Cardiac muscle cell (in vitro differentiated cells and primary cell): ENCODE data around the gene GPR137. TPM values are rescaled to one million over a fixed set of nuclear protein-coding genes. Genes with fewer than 3 reads are reported as not detected.

Experiments used
- DNase-seq, 2 donors: peaks; one replicate each; pipeline versions ENCODE4 v3.0.0 to v3.0.0-alpha.2; 2010 to 2017; ENCODE audit warnings: low read depth in 1 of 2, low spot score in 1 of 2
- H3K27ac ChIP-seq: fragments of 200-600 bp; sonication (generic); 2 replicates; pipeline ENCODE4 v1.5.1; 2016
- H3K27me3 ChIP-seq: fragments of 200-600 bp; sonication (generic); 2 replicates; pipeline ENCODE4 v1.6.0; 2016; ENCODE audit warnings: control low read depth
- H3K36me3 ChIP-seq: fragments of 200-600 bp; sonication (generic); 2 replicates; pipeline ENCODE4 v1.5.1; 2016; ENCODE audit warnings: control low read depth
- H3K4me1 ChIP-seq: fragments of 200-600 bp; sonication (generic); 2 replicates; pipeline ENCODE4 v1.8.1; 2017; ENCODE audit warnings: low read depth, mild to moderate bottlenecking, mixed run types
- H3K4me3 ChIP-seq: fragments of 200-600 bp; sonication (generic); 2 replicates; pipeline ENCODE4 v1.5.1; 2016; ENCODE audit warnings: mild to moderate bottlenecking
- H3K9me3 ChIP-seq: fragments of 200-600 bp; sonication (generic); 2 replicates; pipeline ENCODE4 v1.5.1; 2017; ENCODE audit warnings: low read depth, mild to moderate bottlenecking, control low read depth
- CTCF ChIP-seq: IDR thresholded peaks from 2 replicates; pipeline ENCODE4 v1.5.1; 2012; ENCODE audit warnings: low read depth, mild to moderate bottlenecking, low read length
- polyA plus RNA-seq: library from polyadenylated mRNA; unstranded; fragments of >200 nt; fragmentation: Nextera tagmentation; extraction: Ambion mirVana; gene quantifications from 2 replicates; pipeline ENCODE4 v1.2.1, GENCODE V29; 2016
- total RNA-seq: library from RNA; depleted of rRNA; stranded (reverse); fragments of >200 nt; gene quantifications from 2 replicates; pipeline ENCODE4 v1.2.3, GENCODE V29; 2016

GPR137 gene
- total and polyA plus RNA-seq, 2 experiments from 2014 or later = 37.7 to 82.6 TPM

GRCh38 chr11:64337538-64338249 is 52.0 kb downstream of the GPR137 start:
- no peak for DNase-seq
- H3K9me3 ChIP-seq = no peaks in the 10 kb centered on the region
- no peaks in the 10 kb centered on the region for H3K4me1 ChIP-seq
- no peak for TF ChIP-seq CTCF
- no peaks in the 10 kb centered on the region for H3K27me3 ChIP-seq
- H3K27ac ChIP-seq = peak overlapping the region; percentile 39
- H3K36me3 ChIP-seq = no peaks in the 10 kb centered on the region
- no peak overlapping the region for H3K4me3 ChIP-seq

GRCh38 chr11:64338716-64339115 is 53.1 kb downstream of the GPR137 start:
- no peak overlapping the region for H3K4me3 ChIP-seq
- no peak for TF ChIP-seq CTCF
- H3K27ac ChIP-seq = peak overlapping the region; percentile 39
- H3K9me3 ChIP-seq = no peaks in the 10 kb centered on the region
- no peaks in the 10 kb centered on the region for H3K4me1 ChIP-seq
- DNase-seq = no peak
- no peaks in the 10 kb centered on the region for H3K36me3 ChIP-seq
- H3K27me3 ChIP-seq = no peaks in the 10 kb centered on the region

Other genes starting within 250 kb of the GPR137 start
- gene FLRT1, start 249.9 kb upstream of the GPR137 start, total RNA-seq = 0.53 and 0.69 TPM in 2 replicates
- 0.92 and 2.9 TPM in 2 replicates for gene FLRT1, start 249.9 kb upstream of the GPR137 start, polyA plus RNA-seq
- 116 and 156 TPM in 2 replicates for gene MACROD1, start 119.7 kb upstream of the GPR137 start, total RNA-seq
- 134 and 198 TPM in 2 replicates for gene MACROD1, start 119.7 kb upstream of the GPR137 start, polyA plus RNA-seq
- gene STIP1, start 99.7 kb upstream of the GPR137 start, total RNA-seq = 231 and 244 TPM in 2 replicates
- gene STIP1, start 99.7 kb upstream of the GPR137 start, polyA plus RNA-seq = 229 and 240 TPM in 2 replicates
- gene FERMT3, start 79.1 kb upstream of the GPR137 start, total RNA-seq = 0.11 and 1.8 TPM in 2 replicates
- 1.1 and 2.1 TPM in 2 replicates for gene FERMT3, start 79.1 kb upstream of the GPR137 start, polyA plus RNA-seq
- gene TRPT1, start 59.7 kb upstream of the GPR137 start, total RNA-seq = 117 and 131 TPM in 2 replicates
- 137 and 161 TPM in 2 replicates for gene TRPT1, start 59.7 kb upstream of the GPR137 start, polyA plus RNA-seq
- gene NUDT22, start 59.6 kb upstream of the GPR137 start, total RNA-seq = 76.0 and 98.8 TPM in 2 replicates
- 88.3 and 90.6 TPM in 2 replicates for gene NUDT22, start 59.6 kb upstream of the GPR137 start, polyA plus RNA-seq
- gene DNAJC4, start 55.3 kb upstream of the GPR137 start, total RNA-seq = 75.5 and 79.9 TPM in 2 replicates
- gene DNAJC4, start 55.3 kb upstream of the GPR137 start, polyA plus RNA-seq = 126 and 132 TPM in 2 replicates
- gene VEGFB, start 51.3 kb upstream of the GPR137 start, total RNA-seq = 162 and 206 TPM in 2 replicates
- gene VEGFB, start 51.3 kb upstream of the GPR137 start, polyA plus RNA-seq = 178 and 199 TPM in 2 replicates
- gene FKBP2, start 44.8 kb upstream of the GPR137 start, total RNA-seq = 102 and 177 TPM in 2 replicates
- 191 and 321 TPM in 2 replicates for gene FKBP2, start 44.8 kb upstream of the GPR137 start, polyA plus RNA-seq
- gene PPP1R14B, start 38.9 kb upstream of the GPR137 start, total RNA-seq = 220 and 240 TPM in 2 replicates
- gene PPP1R14B, start 38.9 kb upstream of the GPR137 start, polyA plus RNA-seq = 238 and 288 TPM in 2 replicates
- 20.3 and 24.7 TPM in 2 replicates for gene PLCB3, start 34.3 kb upstream of the GPR137 start, total RNA-seq
- 10.6 and 11.0 TPM in 2 replicates for gene PLCB3, start 34.3 kb upstream of the GPR137 start, polyA plus RNA-seq
- gene BAD, start 1.2 kb upstream of the GPR137 start, total RNA-seq = 155 and 200 TPM in 2 replicates
- gene BAD, start 1.2 kb upstream of the GPR137 start, polyA plus RNA-seq = 168 and 195 TPM in 2 replicates
- gene KCNK4, start 5.5 kb downstream of the GPR137 start, total RNA-seq = not detected in 2 replicates
- gene KCNK4, start 5.5 kb downstream of the GPR137 start, polyA plus RNA-seq = not detected in 2 replicates
- not detected in 2 replicates for gene CATSPERZ, start 14.5 kb downstream of the GPR137 start, total RNA-seq
- 0.54 and 0.56 TPM in 2 replicates for gene CATSPERZ, start 14.5 kb downstream of the GPR137 start, polyA plus RNA-seq
- gene ESRRA, start 19.7 kb downstream of the GPR137 start, total RNA-seq = 77.0 and 94.0 TPM in 2 replicates
- gene ESRRA, start 19.7 kb downstream of the GPR137 start, polyA plus RNA-seq = 48.8 and 49.3 TPM in 2 replicates
- gene TRMT112, start 31.7 kb downstream of the GPR137 start, total RNA-seq = 298 and 438 TPM in 2 replicates
- 331 and 375 TPM in 2 replicates for gene TRMT112, start 31.7 kb downstream of the GPR137 start, polyA plus RNA-seq
- gene PRDX5, start 32.3 kb downstream of the GPR137 start, total RNA-seq = 500 and 570 TPM in 2 replicates
- 646 and 784 TPM in 2 replicates for gene PRDX5, start 32.3 kb downstream of the GPR137 start, polyA plus RNA-seq
- gene CCDC88B, start 54.4 kb downstream of the GPR137 start, total RNA-seq = 5.9 and 8.4 TPM in 2 replicates
- gene CCDC88B, start 54.4 kb downstream of the GPR137 start, polyA plus RNA-seq = 8.6 and 9.5 TPM in 2 replicates
- gene RPS6KA4, start 73.3 kb downstream of the GPR137 start, total RNA-seq = 28.2 and 30.4 TPM in 2 replicates
- gene RPS6KA4, start 73.3 kb downstream of the GPR137 start, polyA plus RNA-seq = 19.7 and 22.3 TPM in 2 replicates